WTC11 (cell line): ENCODE results near the gene AMBRA1. TPM values are rescaled to one million over a fixed set of nuclear protein-coding genes. Genes with fewer than 3 reads are reported as not detected.

Experiments used
- ATAC-seq: fragments of 200-7000 bp; cut with Tn5 transposase; 2 replicates; pipeline ENCODE4 v1.10.0; 2021; ENCODE audit warnings: mild to moderate bottlenecking, moderate library complexity
- CTCF ChIA-PET: fragments of 300-600 bp; sonication (Branson Sonifier 250); formaldehyde crosslinking; loops from one replicate; lab custom pipeline; 2021; ENCODE audit warnings: antibody characterized with exemption; lab: Charles Lee
- POLR2A ChIA-PET: fragments of 350-600 bp; sonication (Branson Sonifier 250); formaldehyde crosslinking; loops from one replicate; lab custom pipeline; 2021; ENCODE audit warnings: antibody characterized with exemption; lab: Charles Lee
- DNase-seq: peaks from one replicate; pipeline ENCODE4 v3.0.0; 2021; ENCODE audit warnings: low spot score
- H3K27ac Mint-ChIP-seq: 2 replicates; pipeline ENCODE4 v1.8.0; 2021; ENCODE audit warnings: mixed read lengths
- H3K27me3 Mint-ChIP-seq: 2 replicates; pipeline ENCODE4 v1.8.0; 2021; ENCODE audit warnings: low read depth, mild to moderate bottlenecking, moderate library complexity, mixed read lengths
- H3K36me3 Mint-ChIP-seq: 2 replicates; pipeline ENCODE4 v1.8.0; 2021; ENCODE audit warnings: mixed read lengths
- H3K4me1 Mint-ChIP-seq: 2 replicates; pipeline ENCODE4 v1.8.0; 2022; ENCODE audit warnings: mixed read lengths
- H3K4me3 Mint-ChIP-seq: 2 replicates; pipeline ENCODE4 v1.8.0; 2021; ENCODE audit warnings: mild to moderate bottlenecking, moderate library complexity, mixed read lengths
- H3K9me3 Mint-ChIP-seq: 2 replicates; pipeline ENCODE4 v1.8.0; 2021; ENCODE audit warnings: mixed read lengths
- ARID4B ChIP-seq: sonication (generic); formaldehyde crosslinking; IDR thresholded peaks from 2 replicates; pipeline ENCODE4 v1.8.0; 2023; ENCODE audit warnings: missing genetic modification reagents, mild to moderate bottlenecking, borderline replicate concordance
- ATF2 ChIP-seq: sonication (generic); formaldehyde crosslinking; IDR thresholded peaks from 2 replicates; pipeline ENCODE4 v1.8.1; 2022; ENCODE audit warnings: low read depth, missing genetic modification reagents, borderline replicate concordance
- ATF3 ChIP-seq: sonication (generic); formaldehyde crosslinking; conservative IDR thresholded peaks from 2 replicates; pipeline ENCODE4 v1.8.1; 2022; ENCODE audit warnings: mild to moderate bottlenecking, missing genetic modification reagents
- E2F1 ChIP-seq: sonication (generic); formaldehyde crosslinking; IDR thresholded peaks from 2 replicates; pipeline ENCODE4 v1.8.0; 2022; ENCODE audit warnings: mild to moderate bottlenecking, missing genetic modification reagents
- ERG ChIP-seq: fragments of 250-450 bp; sonication (Bioruptor Pico); IDR thresholded peaks from 2 replicates; pipeline ENCODE4 v1.8.0; 2021; ENCODE audit warnings: mild to moderate bottlenecking
- ESRRA ChIP-seq: sonication (generic); formaldehyde crosslinking; IDR thresholded peaks from 2 replicates; pipeline ENCODE4 v1.8.1; 2022; ENCODE audit warnings: mild to moderate bottlenecking, missing genetic modification reagents, borderline replicate concordance
- FOXJ3 ChIP-seq: sonication (generic); formaldehyde crosslinking; IDR thresholded peaks from 2 replicates; pipeline ENCODE4 v1.9.0; 2021; ENCODE audit warnings: missing genetic modification reagents, mild to moderate bottlenecking, borderline replicate concordance
- FOXK1 ChIP-seq: sonication (generic); formaldehyde crosslinking; IDR thresholded peaks from 2 replicates; pipeline ENCODE4 v1.8.0; 2022; ENCODE audit warnings: mild to moderate bottlenecking, moderate library complexity, missing genetic modification reagents
- IRF1 ChIP-seq: sonication (generic); formaldehyde crosslinking; IDR thresholded peaks from 2 replicates; pipeline ENCODE4 v1.8.0; 2023; ENCODE audit warnings: missing genetic modification reagents
- NFE2L1 ChIP-seq: sonication (generic); formaldehyde crosslinking; IDR thresholded peaks from 2 replicates; pipeline ENCODE4 v1.8.1; 2023; ENCODE audit warnings: missing genetic modification reagents
- NR2C2 ChIP-seq: sonication (generic); formaldehyde crosslinking; IDR thresholded peaks from 2 replicates; pipeline ENCODE4 v1.8.0; 2022; ENCODE audit warnings: mild to moderate bottlenecking, missing genetic modification reagents
- PRDM15 ChIP-seq: sonication (generic); formaldehyde crosslinking; IDR thresholded peaks from 2 replicates; pipeline ENCODE4 v1.8.0; 2022; ENCODE audit warnings: missing genetic modification reagents
- SMAD4 ChIP-seq: sonication (generic); formaldehyde crosslinking; IDR thresholded peaks from 2 replicates; pipeline ENCODE4 v1.8.0; 2022; ENCODE audit warnings: mild to moderate bottlenecking, missing genetic modification reagents
- TP53 ChIP-seq: sonication (generic); formaldehyde crosslinking; IDR thresholded peaks from 2 replicates; pipeline ENCODE4 v1.8.1; 2023; ENCODE audit warnings: mild to moderate bottlenecking, missing genetic modification reagents
- USF1 ChIP-seq: sonication (generic); formaldehyde crosslinking; IDR thresholded peaks from 2 replicates; pipeline ENCODE4 v1.8.0; 2022; ENCODE audit warnings: mild to moderate bottlenecking, missing genetic modification reagents
- ZBTB43 ChIP-seq: sonication (generic); formaldehyde crosslinking; IDR thresholded peaks from 2 replicates; pipeline ENCODE4 v1.8.1; 2023; ENCODE audit warnings: mild to moderate bottlenecking, missing genetic modification reagents
- ZNF138 ChIP-seq: sonication (generic); formaldehyde crosslinking; conservative IDR thresholded peaks from 2 replicates; pipeline ENCODE4 v1.8.1; 2022; ENCODE audit warnings: mild to moderate bottlenecking, moderate library complexity, missing genetic modification reagents
- ZNF317 ChIP-seq: sonication (generic); formaldehyde crosslinking; IDR thresholded peaks from 2 replicates; pipeline ENCODE4 v1.8.1; 2023; ENCODE audit warnings: low read depth, mild to moderate bottlenecking, moderate library complexity, missing genetic modification reagents, borderline replicate concordance
- ZNF396 ChIP-seq: fragments of 250-450 bp; sonication (Bioruptor Pico); IDR thresholded peaks from 2 replicates; pipeline ENCODE4 v1.8.0; 2021; ENCODE audit warnings: mild to moderate bottlenecking, moderate library complexity, borderline replicate concordance
- ZNF416 ChIP-seq: fragments of 250-450 bp; sonication (Bioruptor Pico); IDR thresholded peaks from 2 replicates; pipeline ENCODE4 v1.9.0; 2021; ENCODE audit warnings: mild to moderate bottlenecking, inconsistent platforms
- total RNA-seq: library from RNA; stranded (reverse); gene quantifications from 3 replicates; pipeline ENCODE4 v1.2.3, GENCODE V29; 2021

AMBRA1 gene
- total RNA-seq, 1 experiment from 2014 or later = 35.0 TPM

GRCh38 chr11:46356924-46357482, 236.8 kb downstream of the AMBRA1 start (continued):
- TF ChIP-seq FOXJ3 = no peak
- no peak for TF ChIP-seq ZNF416
- TF ChIP-seq NFE2L1 = no peak
- TF ChIP-seq E2F1 (CRISPR knock-in tag) = no peak
- no peak for TF ChIP-seq ESRRA (CRISPR knock-in tag)
- TF ChIP-seq ZNF317 = no peak
- no peak for TF ChIP-seq ATF3 (CRISPR knock-in tag)
- no peak for TF ChIP-seq ZNF396 (CRISPR knock-in tag)
- TF ChIP-seq PRDM15 (CRISPR knock-in tag) = no peak
- TF ChIP-seq ATF2 (CRISPR knock-in tag) = no peak
- no peak for TF ChIP-seq ERG (CRISPR knock-in tag)
- no peak for TF ChIP-seq FOXK1

GRCh38 chr11:46353698-46354097, 240.1 kb downstream of the AMBRA1 start:
- ChIA-PET CTCF (interaction anchor here (1.0 to 8.8 kb wide), 12 partner anchors 12 to 114 kb away, joined by 3 to 231 read pairs (median 28); partner anchors contain the start of genes CHRM4 and MDK), POLR2A (interaction anchor here (1.9 kb wide), 1 partner anchor 14 kb away, joined by 5 read pairs; no protein-coding TSS in a partner anchor)
- ATAC-seq = no peak
- Mint-ChIP-seq H3K36me3 (peaks cover 8% of the 10 kb centered on the region), H3K4me3 (no peak overlapping the region), H3K4me1 (peaks cover 61% of the 10 kb centered on the region), H3K27me3 (no peaks in the 10 kb centered on the region), H3K9me3 (no peaks in the 10 kb centered on the region), H3K27ac (no peak overlapping the region)
- no peak for DNase-seq
- no peak for TF ChIP-seq NR2C2
- no peak for TF ChIP-seq USF1 (CRISPR knock-in tag)
- TF ChIP-seq NFE2L1 = no peak
- no peak for TF ChIP-seq ZNF396 (CRISPR knock-in tag)
- no peak for TF ChIP-seq IRF1 (CRISPR knock-in tag)
- TF ChIP-seq SMAD4 (CRISPR knock-in tag) = no peak
- no peak for TF ChIP-seq ZBTB43
- TF ChIP-seq ZNF138 = no peak
- no peak for TF ChIP-seq ARID4B (CRISPR knock-in tag)
- no peak for TF ChIP-seq TP53 (CRISPR knock-in tag)
